HG03097 (cell line): ENCODE results near the gene TSEN34.
"Not testable (repeated sequence)": the region's sequence is repeated elsewhere in the genome, so short reads cannot be mapped to it uniquely, and the experiment has no call there.

Experiments used
- ATAC-seq: cut with Tn5 transposase; IDR thresholded peaks from one replicate; pipeline ENCODE4 v1.9.1; 2021; ENCODE audit not compliant: unreplicated experiment, low FRiP score

Gene TSEN34

GRCh38 chr19:54160182-54160811 lies 30.8 kb upstream of the TSEN34 start:
- no peak for ATAC-seq

DNA sequence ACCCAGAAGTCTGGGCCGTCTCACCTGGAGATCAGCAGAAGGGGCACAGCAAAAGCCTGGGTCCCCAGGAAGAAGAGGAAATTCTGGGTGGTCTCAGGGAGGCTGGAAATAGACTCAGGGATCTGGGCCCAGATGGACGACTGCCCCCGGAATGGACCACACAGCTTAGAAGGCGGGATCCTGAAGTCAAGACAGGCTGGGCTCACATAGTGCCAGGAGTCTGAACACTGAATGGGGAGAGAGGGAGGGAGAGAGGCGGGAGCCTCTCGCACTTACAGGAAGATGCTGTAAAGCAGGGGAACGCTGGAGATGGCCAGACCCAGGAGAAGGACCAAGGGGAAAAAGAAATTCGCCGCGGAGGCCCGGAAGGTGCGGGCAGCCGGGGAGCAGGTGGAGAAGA lies 30.3 kb upstream of the TSEN34 start:
- ATAC-seq: no peak

DNA sequence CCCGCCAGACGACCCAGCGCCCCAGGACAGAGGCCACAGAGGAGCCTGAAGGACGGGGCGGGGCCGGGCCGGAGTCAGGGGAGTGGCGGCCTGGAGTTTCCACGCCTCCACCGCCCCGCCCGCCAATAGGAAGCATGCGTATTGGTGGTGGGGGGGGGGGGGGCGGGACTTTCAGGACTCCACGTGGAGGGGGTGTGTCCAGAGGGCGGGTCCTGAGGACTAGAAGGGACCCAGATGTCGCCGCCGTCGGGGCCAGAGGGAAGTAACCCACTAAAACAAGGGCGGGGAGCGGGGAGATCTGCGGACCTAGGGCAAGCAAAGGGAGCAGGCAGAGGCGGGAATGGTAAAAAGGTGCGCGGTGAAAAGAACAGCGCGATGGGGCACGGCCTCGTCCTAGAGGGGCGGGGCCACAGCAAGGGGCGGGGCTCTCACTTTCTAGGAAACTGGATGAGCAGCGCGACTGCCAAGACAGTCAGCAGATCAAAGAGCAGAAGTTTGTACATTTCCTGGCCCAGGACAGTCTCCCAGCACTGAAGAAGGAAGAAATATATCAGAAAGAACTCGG lies 28.8 kb upstream of the TSEN34 start:
- no peak for ATAC-seq

- no peak for ATAC-seq
These were observed 28.2 kb upstream of the TSEN34 start for GRCh38 chr19:54162884-54163283.

DNA sequence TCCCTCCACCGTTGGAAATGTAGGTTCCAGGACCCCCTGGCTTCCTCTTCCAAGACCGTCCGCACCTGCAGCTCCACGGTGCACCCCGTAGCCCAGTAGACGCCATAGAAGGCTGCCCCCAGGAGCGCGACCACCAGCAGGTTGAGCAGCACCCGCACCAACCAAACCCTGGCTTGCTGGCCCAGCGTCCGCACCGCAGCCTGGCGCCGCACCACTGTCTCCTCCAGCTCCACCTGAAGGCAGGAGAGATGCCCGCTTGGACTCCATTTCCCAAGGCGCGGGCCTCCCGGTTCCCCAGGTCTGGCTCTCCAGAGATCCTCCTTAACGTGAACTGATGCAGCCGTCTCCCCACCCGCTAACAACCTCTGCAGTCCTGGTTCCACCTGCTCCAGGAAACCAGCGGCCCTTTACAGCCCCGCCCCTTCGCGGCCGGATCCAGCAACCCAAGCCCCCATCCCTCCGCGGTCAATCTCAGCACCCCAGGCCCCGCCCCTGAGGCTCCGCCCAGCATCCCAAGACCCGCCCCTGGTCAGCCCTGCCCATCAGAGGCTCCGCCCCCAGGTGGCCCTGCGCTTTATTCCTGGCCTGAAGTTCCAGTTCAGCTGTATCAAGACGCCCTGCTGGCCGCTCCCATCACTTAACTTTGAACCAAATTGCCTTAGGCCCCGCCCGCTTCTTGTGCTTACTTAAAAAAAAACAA lies 26.6 kb upstream of the TSEN34 start:
- ATAC-seq: no peak

DNA sequence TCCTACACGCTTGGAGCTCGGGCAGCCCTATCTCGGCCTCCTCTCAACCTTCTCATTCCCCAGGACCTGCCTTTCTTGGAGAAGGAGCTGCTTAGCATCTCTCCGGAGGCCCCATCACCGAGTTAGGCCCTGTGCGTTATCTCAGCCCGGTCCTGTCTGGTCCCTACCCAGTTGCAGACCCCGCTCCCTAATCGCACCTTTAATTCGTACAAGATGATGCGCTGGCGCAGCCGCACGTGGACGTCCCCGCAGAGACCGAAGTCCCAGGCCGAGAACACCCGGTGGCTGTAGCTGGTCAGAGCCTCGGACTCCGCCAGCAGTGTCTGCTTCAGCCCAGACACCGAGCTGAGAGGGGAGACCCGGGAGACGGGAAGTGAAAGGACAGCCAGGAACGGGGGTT lies 25.9 kb upstream of the TSEN34 start:
- no peak for ATAC-seq

- no peak for ATAC-seq
These were observed 22.8 kb upstream of the TSEN34 start for GRCh38 chr19:54168174-54168917.

- no peak for ATAC-seq
These were observed 21.9 kb upstream of the TSEN34 start for GRCh38 chr19:54169149-54169740.

DNA sequence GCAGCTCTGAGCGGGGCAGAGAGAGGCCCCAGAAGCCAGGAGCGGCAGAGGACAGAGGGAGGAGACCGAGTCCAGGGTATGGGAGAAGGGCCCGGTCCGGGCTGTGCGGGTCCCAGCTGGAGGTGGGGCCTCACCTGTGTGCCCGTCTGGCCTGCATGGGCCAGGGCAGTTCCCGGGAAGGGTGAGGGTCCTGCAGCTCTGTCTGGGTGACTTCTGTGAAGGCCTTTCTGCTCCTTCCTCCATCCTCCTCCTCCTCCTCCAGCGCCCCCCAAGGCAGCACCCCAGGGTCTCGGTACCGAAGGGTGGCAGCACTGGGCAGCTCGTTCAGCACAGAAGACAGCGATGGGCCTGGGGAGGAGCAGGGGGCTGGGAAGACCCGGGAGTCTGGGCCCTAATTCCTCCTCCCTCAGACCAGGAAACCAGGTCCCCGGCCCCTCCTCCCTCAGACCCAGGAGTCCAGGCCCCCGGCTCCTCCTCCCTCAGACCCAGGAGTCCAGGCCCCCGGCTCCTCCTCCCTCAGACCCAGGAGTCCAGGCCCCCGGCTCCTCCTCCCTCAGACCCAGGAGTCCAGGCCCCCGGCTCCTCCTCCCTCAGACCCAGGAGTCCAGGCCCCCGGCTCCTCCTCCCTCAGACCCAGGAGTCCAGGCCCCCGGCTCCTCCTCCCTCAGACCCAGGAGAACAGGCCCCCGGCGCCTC lies 19.2 kb upstream of the TSEN34 start:
- not testable (repeated sequence) for ATAC-seq

GRCh38 chr19:54172471-54173358 lies 18.4 kb upstream of the TSEN34 start, which contains the start of gene TMC4:
TSS of gene TMC4 (minus strand) at chr19:54173160. CDS start at chr19:54173117, 43 bp downstream.
- no peak for ATAC-seq

GRCh38 chr19:54173359-54173699 lies 17.8 kb upstream of the TSEN34 start:
- ATAC-seq: no peak

DNA sequence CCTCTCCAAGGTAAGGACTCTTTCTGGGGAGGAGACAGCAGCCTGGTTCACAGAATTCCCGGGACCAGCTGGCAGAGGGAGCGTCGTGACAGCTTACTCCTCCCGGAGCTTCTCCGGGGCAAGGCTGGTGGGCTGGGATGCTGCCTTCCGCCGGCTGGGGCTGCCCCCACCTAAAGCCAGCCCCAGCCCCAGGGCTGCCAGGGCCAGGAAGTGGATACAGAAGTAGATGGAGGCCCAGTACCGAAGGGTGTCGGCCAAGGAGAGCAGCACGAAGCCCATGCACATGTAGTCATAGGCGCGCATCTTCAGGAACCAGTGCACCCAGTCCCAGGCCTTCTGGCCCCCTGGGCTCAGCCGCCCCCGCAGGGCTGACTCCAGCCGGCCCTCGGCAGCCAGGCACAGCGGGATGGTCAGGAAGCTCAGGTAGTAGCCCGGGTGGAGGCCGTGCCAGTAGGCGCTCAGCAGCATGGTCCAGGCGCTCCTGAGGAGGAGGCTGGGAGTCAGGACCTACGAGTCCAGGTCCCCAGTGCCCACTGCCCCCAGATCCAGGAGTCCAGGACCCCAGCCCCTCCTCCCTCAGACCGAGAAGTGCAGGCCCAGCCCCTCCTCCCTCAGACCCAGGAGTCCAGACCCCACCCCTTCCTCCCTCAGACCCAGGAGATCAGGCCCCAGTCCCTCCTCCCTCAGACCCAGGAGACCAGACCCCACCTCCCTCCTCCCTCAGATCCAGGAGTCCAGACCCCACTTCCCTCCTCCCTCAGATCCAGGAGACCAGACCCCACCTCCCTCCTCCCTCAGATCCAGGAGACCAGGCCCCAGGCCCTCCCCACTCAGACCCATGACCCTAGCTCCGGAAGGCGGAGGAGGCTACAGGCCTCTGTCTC lies 16.9 kb upstream of the TSEN34 start:
- ATAC-seq: no peak

DNA sequence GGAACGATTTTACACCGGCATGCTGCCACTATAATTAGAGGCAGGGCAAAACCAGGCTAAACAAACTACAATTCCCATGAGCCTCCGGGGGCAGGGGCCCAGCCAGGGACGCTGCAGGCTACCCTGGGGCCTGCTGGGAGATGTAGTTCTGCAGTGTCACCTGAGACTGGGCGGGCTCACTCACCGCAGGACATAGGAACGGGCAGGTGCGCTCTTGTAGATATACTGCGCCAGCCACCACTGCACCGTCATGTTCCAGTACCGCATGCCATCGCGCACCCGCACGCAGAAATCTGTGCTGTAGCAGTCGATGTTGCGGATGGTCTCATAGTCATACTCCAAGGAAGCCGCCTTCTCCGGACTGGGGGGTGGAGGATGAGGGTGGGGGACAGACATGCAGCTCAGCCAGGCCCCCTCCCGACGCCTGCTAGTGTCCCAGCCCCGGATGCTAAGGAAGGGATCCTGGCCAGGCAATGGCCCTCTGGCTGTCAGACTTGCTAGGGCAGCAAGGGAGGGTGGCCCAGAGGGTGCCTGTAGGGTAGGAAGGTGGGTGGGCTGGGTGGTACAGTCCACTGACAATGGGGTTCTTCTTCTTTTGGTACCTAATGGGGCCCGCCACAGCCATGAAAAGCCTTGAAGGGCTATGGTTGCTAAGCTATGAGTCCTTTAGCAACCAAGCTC lies 12.4 kb upstream of the TSEN34 start:
- ATAC-seq: no peak

DNA sequence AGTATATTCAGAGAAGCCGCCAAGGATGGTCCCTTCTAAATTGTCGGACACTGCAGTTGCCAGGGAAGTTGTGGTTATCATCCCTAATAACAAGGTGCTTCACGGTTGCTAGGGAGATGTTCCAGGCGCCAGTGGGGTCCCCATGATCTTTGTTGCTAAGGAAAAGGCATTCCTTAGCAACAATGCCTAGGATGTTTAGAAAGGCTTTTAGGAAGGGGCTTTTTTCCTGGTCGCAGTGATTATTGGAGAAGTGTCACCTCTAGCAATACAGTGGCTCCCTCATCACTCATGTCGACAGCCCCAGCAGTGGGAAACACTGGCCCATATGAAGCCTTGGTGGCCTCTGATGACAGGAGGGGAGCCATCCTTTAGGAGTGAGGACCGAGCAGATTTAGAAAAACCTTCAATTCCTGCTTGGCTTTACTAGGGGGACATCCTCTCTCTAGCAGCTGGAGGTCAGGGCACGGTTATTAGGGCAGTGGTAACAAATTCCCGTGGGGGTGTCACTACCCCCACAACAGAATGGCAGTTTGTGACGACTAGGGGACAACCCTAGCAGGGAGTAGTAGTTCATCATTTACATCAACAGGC lies 11.8 kb upstream of the TSEN34 start:
- no peak for ATAC-seq

GRCh38 chr19:54179921-54180461 lies 11.1 kb upstream of the TSEN34 start:
- ATAC-seq: no peak

DNA sequence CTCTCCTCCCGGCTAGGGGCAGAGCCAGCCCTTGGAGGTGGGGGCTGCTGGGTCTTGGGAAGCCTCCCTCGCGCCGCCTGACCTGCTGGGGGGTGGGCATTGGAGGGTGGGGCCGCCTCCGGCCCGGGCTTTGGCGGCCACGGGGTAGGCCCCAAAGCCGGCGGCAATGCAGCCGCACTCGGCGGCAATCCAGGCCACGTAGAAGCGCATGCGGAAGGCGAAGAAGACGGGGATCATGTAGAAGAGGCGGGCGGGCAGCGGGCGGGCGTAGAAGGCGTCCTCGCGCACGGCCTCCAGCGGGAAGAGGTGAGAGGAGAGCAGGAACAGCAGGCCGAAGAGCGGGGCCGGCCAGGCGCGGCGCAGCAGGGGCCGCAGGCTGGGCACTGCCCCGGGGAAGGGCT lies 10.4 kb upstream of the TSEN34 start:
- ATAC-seq: no peak

- not testable (repeated sequence) for ATAC-seq
These were observed 9.2 kb upstream of the TSEN34 start for GRCh38 chr19:54181894-54182293.
